A375 (cell line): ENCODE data around the gene MBD5. TPM values are rescaled to one million over a fixed set of nuclear protein-coding genes. Genes with fewer than 3 reads are reported as not detected.

Experiments
- small RNA-seq: library from RNA; depleted of rRNA; stranded (forward); fragments of <200 nt; gene quantifications from one replicate; pipeline ENCODE3, GENCODE V24; 2014
- total RNA-seq: library from RNA; depleted of rRNA; stranded (reverse); fragments of >200 nt; shearing (Covaris generic); gene quantifications from 2 replicates; pipeline ENCODE4 v1.2.3, GENCODE V29; 2014; rRNA removed

MBD5 gene
- 5.8 and 6.5 TPM in 2 replicates for total RNA-seq

DNA sequence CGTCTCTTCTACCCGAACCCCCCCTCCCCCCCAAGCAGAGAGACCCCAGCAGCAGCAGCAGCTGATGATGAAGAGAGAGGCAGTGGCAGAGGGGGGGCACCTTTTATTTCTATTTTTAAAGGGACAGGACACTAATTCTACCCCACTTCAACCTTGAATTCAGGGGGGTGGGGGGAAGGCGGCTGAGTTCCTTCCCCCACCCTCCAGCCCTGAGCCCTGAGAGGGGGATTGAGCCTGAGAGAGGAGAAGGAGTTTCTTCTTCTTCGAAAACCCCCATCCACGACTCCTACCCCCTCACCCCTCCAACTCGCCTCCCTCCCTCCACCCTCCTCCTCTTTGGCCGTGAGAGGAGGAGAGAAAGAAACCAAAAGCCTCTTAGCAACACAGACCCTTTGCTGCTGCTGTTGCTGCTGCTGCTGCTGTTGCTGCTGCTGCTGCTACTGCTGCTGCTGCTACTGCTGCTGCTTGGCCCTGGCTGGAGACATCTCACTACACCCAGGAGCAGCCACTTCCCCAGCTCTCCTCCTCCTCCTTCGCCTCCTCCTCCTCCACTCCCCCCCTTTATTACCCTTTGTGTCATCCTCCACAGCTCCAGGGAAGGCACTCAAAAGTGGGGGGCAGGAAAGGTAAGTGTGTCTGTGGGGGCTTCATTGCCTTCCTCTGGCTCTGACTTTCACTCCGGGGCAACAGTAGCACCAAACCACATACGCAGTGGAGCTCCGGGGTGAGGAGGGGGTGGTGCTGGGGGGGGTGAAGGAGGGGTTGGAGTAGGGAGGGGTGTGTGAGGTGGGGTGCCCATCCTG, at the start of gene MBD5:
Gene MBD5 (plus strand): TSS at position 33 of the 803 bp plus-strand sequence.

GRCh38 chr2:148020111-148021058, 506 bp upstream of the MBD5 start, which contains the start of gene ORC4:
Gene ORC4, minus strand, starts transcription at chr2:148020737. Its CDS starts 44,779 bp downstream, at chr2:147975958.

Small RNA genes lying within 50 kb of the gene (small RNA-seq; reads per million reads assigned to genes)
- not detected for gene RF00554

Other genes starting within 250 kb of the MBD5 start
- gene ACVR2A, start 176.1 kb upstream of the MBD5 start, total RNA-seq, result 3.2 and 7.3 TPM in 2 replicates
- 33.1 and 33.7 TPM in 2 replicates for gene ORC4, start 354 bp upstream of the MBD5 start, total RNA-seq